ENCODE measurements around the gene PDS5B. TPM values are rescaled to one million over a fixed set of nuclear protein-coding genes. Genes with fewer than 3 reads are reported as not detected.
A peak's percentile ranks its signal among the peaks of the same experiment; 100 is the strongest.
"Not testable (repeated sequence)": the region's sequence is repeated elsewhere in the genome, so short reads cannot be mapped to it uniquely, and the experiment has no call there.

PDS5B gene
- polyA plus RNA-seq, 1 donor = 27.4 TPM

- Histone ChIP-seq H3K27ac (ENCODE audit: low read length) (no peak overlapping the region), H3K4me3 (ENCODE audit: low read length) (no peak overlapping the region), H3K9me3 (ENCODE audit: control insufficient read depth, low read depth, low read length) (no peaks in the 10 kb centered on the region), H3K27me3 (ENCODE audit: control insufficient read depth, insufficient read depth, low read length) (no peaks in the 10 kb centered on the region), H3K4me1 (ENCODE audit: control insufficient read depth, insufficient read depth, low read length) (no peaks in the 10 kb centered on the region), H3K36me3 (ENCODE audit: control insufficient read depth, insufficient read depth, low read length) (no peaks in the 10 kb centered on the region)
- no CpG with 5 or more reads among the region's 2 CpGs for WGBS (ENCODE audit: insufficient coverage, low lambda C conversion rate)
- no peak for DNase-seq
Measured at GRCh38 chr13:32555613-32556012, 30.6 kb upstream of the PDS5B start.

GRCh38 chr13:32560842-32561241 is 25.4 kb upstream of the PDS5B start:
- H3K36me3 ChIP-seq (ENCODE audit: control insufficient read depth, insufficient read depth, low read length); H3K27me3 ChIP-seq (ENCODE audit: control insufficient read depth, insufficient read depth, low read length); H3K4me3 ChIP-seq (ENCODE audit: low read length); DNase-seq; H3K27ac ChIP-seq (ENCODE audit: low read length); H3K4me1 ChIP-seq (ENCODE audit: control insufficient read depth, insufficient read depth, low read length); H3K9me3 ChIP-seq (ENCODE audit: control insufficient read depth, low read depth, low read length): not testable (repeated sequence)
- WGBS (ENCODE audit: insufficient coverage, low lambda C conversion rate) = no CpG with 5 or more reads among the region's 1 CpG

GRCh38 chr13:32575687-32576086 is 10.6 kb upstream of the PDS5B start:
- DNase-seq; H3K4me1 ChIP-seq (ENCODE audit: control insufficient read depth, insufficient read depth, low read length); H3K27me3 ChIP-seq (ENCODE audit: control insufficient read depth, insufficient read depth, low read length): not testable (repeated sequence)

GRCh38 chr13:32577032-32577431 is 9.2 kb upstream of the PDS5B start:
- no peaks in the 10 kb centered on the region for H3K36me3 ChIP-seq (ENCODE audit: control insufficient read depth, insufficient read depth, low read length)
- no peaks in the 10 kb centered on the region for H3K27me3 ChIP-seq (ENCODE audit: control insufficient read depth, insufficient read depth, low read length)
- no peak overlapping the region for H3K27ac ChIP-seq (ENCODE audit: low read length)
- 100% methylated on average over 2 of the region's 3 CpGs for WGBS (ENCODE audit: insufficient coverage, low lambda C conversion rate)
- peaks cover 2% of the 10 kb centered on the region for H3K9me3 ChIP-seq (ENCODE audit: control insufficient read depth, low read depth, low read length)
- no peak for DNase-seq
- H3K4me1 ChIP-seq (ENCODE audit: control insufficient read depth, insufficient read depth, low read length) = no peaks in the 10 kb centered on the region
- no peak overlapping the region for H3K4me3 ChIP-seq (ENCODE audit: low read length)

More at GRCh38 chr13:32575687-32576086, 10.6 kb upstream of the PDS5B start:
- no CpG with 5 or more reads among the region's 4 CpGs for WGBS (ENCODE audit: insufficient coverage, low lambda C conversion rate)
- H3K9me3 ChIP-seq (ENCODE audit: control insufficient read depth, low read depth, low read length); H3K27ac ChIP-seq (ENCODE audit: low read length); H3K36me3 ChIP-seq (ENCODE audit: control insufficient read depth, insufficient read depth, low read length); H3K4me3 ChIP-seq (ENCODE audit: low read length): not testable (repeated sequence)

GRCh38 chr13:32581177-32581786 is 5.0 kb upstream of the PDS5B start:
- Histone ChIP-seq H3K27me3 (ENCODE audit: control insufficient read depth, insufficient read depth, low read length) (no peaks in the 10 kb centered on the region), H3K4me3 (ENCODE audit: low read length) (no peak overlapping the region), H3K9me3 (ENCODE audit: control insufficient read depth, low read depth, low read length) (peaks cover 2% of the 10 kb centered on the region), H3K4me1 (ENCODE audit: control insufficient read depth, insufficient read depth, low read length) (no peaks in the 10 kb centered on the region), H3K36me3 (ENCODE audit: control insufficient read depth, insufficient read depth, low read length) (no peaks in the 10 kb centered on the region), H3K27ac (ENCODE audit: low read length) (no peak overlapping the region)
- WGBS (ENCODE audit: insufficient coverage, low lambda C conversion rate) = no CpG with 5 or more reads among the region's 3 CpGs
- no peak for DNase-seq

GRCh38 chr13:32582281-32582680 is 4.0 kb upstream of the PDS5B start:
- no peaks in the 10 kb centered on the region for H3K27me3 ChIP-seq (ENCODE audit: control insufficient read depth, insufficient read depth, low read length)
- no CpG with 5 or more reads among the region's 2 CpGs for WGBS (ENCODE audit: insufficient coverage, low lambda C conversion rate)

GRCh38 chr13:32582991-32583390 is 3.3 kb upstream of the PDS5B start:
- Histone ChIP-seq H3K36me3 (ENCODE audit: control insufficient read depth, insufficient read depth, low read length) (no peaks in the 10 kb centered on the region), H3K4me1 (ENCODE audit: control insufficient read depth, insufficient read depth, low read length) (no peaks in the 10 kb centered on the region), H3K27ac (ENCODE audit: low read length) (no peak overlapping the region), H3K9me3 (ENCODE audit: control insufficient read depth, low read depth, low read length) (no peaks in the 10 kb centered on the region), H3K4me3 (ENCODE audit: low read length) (no peak overlapping the region), H3K27me3 (ENCODE audit: control insufficient read depth, insufficient read depth, low read length) (no peaks in the 10 kb centered on the region)
- no peak for DNase-seq
- no CpG with 5 or more reads among the region's 2 CpGs for WGBS (ENCODE audit: insufficient coverage, low lambda C conversion rate)

More at GRCh38 chr13:32582281-32582680, 4.0 kb upstream of the PDS5B start:
- Histone ChIP-seq H3K36me3 (ENCODE audit: control insufficient read depth, insufficient read depth, low read length) (no peaks in the 10 kb centered on the region), H3K27ac (ENCODE audit: low read length) (no peak overlapping the region), H3K9me3 (ENCODE audit: control insufficient read depth, low read depth, low read length) (peaks cover 2% of the 10 kb centered on the region), H3K4me1 (ENCODE audit: control insufficient read depth, insufficient read depth, low read length) (no peaks in the 10 kb centered on the region), H3K4me3 (ENCODE audit: low read length) (no peak overlapping the region)
- no peak for DNase-seq

GRCh38 chr13:32585550-32586079 is 637 bp upstream of the PDS5B start:
- H3K27ac ChIP-seq (ENCODE audit: low read length) = peak overlapping the region; percentile 25
- H3K27me3 ChIP-seq (ENCODE audit: control insufficient read depth, insufficient read depth, low read length) = no peaks in the 10 kb centered on the region
- peak overlapping the region; percentile 58 for H3K4me3 ChIP-seq (ENCODE audit: low read length)
- peaks cover 4% of the 10 kb centered on the region for H3K4me1 ChIP-seq (ENCODE audit: control insufficient read depth, insufficient read depth, low read length)
- no peaks in the 10 kb centered on the region for H3K9me3 ChIP-seq (ENCODE audit: control insufficient read depth, low read depth, low read length)
- H3K36me3 ChIP-seq (ENCODE audit: control insufficient read depth, insufficient read depth, low read length) = no peaks in the 10 kb centered on the region
- WGBS (ENCODE audit: insufficient coverage, low lambda C conversion rate) = no CpG with 5 or more reads among the region's 8 CpGs
- peak in 1 of 2 donors; percentile 14 for DNase-seq

- Histone ChIP-seq H3K9me3 (ENCODE audit: control insufficient read depth, low read depth, low read length) (no peaks in the 10 kb centered on the region), H3K36me3 (ENCODE audit: control insufficient read depth, insufficient read depth, low read length) (no peaks in the 10 kb centered on the region), H3K4me3 (ENCODE audit: low read length) (peak overlapping the region; percentile 67), H3K4me1 (ENCODE audit: control insufficient read depth, insufficient read depth, low read length) (peaks cover 4% of the 10 kb centered on the region), H3K27me3 (ENCODE audit: control insufficient read depth, insufficient read depth, low read length) (no peaks in the 10 kb centered on the region), H3K27ac (ENCODE audit: low read length) (peak overlapping the region; percentile 77)
- WGBS (ENCODE audit: insufficient coverage, low lambda C conversion rate) = no CpG with 5 or more reads among the region's 74 CpGs
- peak; percentile 29 to 76 for DNase-seq
Measured at GRCh38 chr13:32587011-32587810, 959 bp downstream of the PDS5B start.

GRCh38 chr13:32587811-32588170 is 1.5 kb downstream of the PDS5B start:
- WGBS (ENCODE audit: insufficient coverage, low lambda C conversion rate) = 0% methylated on average over 5 of the region's 8 CpGs
- Histone ChIP-seq H3K9me3 (ENCODE audit: control insufficient read depth, low read depth, low read length) (no peaks in the 10 kb centered on the region), H3K27me3 (ENCODE audit: control insufficient read depth, insufficient read depth, low read length) (no peaks in the 10 kb centered on the region), H3K4me1 (ENCODE audit: control insufficient read depth, insufficient read depth, low read length) (peaks cover 4% of the 10 kb centered on the region), H3K4me3 (ENCODE audit: low read length) (peak overlapping the region; percentile 67), H3K27ac (ENCODE audit: low read length) (peak overlapping the region; percentile 77), H3K36me3 (ENCODE audit: control insufficient read depth, insufficient read depth, low read length) (no peaks in the 10 kb centered on the region)
- DNase-seq = peak in 1 of 2 donors; percentile 7
